Stimulated activated CD4-positive, alpha-beta T cell treated with anti-CD3 and anti-CD28 coated beads, Interleukin-4, amount 100 ng/mL, for 24 hours (primary cell): ENCODE data around the gene ARL5C.
"Not testable (repeated sequence)": the region's sequence is repeated elsewhere in the genome, so short reads cannot be mapped to it uniquely, and the experiment has no call there.

Experiments used
- DNase-seq: peaks from one replicate; pipeline ENCODE4 v3.0.0-alpha.2; 2020

ARL5C gene

GRCh38 chr17:39193346-39193745, 27.4 kb upstream of the ARL5C start:
- DNase-seq: no peak

GRCh38 chr17:39192901-39193300, 26.9 kb upstream of the ARL5C start:
- DNase-seq: no peak

DNA sequence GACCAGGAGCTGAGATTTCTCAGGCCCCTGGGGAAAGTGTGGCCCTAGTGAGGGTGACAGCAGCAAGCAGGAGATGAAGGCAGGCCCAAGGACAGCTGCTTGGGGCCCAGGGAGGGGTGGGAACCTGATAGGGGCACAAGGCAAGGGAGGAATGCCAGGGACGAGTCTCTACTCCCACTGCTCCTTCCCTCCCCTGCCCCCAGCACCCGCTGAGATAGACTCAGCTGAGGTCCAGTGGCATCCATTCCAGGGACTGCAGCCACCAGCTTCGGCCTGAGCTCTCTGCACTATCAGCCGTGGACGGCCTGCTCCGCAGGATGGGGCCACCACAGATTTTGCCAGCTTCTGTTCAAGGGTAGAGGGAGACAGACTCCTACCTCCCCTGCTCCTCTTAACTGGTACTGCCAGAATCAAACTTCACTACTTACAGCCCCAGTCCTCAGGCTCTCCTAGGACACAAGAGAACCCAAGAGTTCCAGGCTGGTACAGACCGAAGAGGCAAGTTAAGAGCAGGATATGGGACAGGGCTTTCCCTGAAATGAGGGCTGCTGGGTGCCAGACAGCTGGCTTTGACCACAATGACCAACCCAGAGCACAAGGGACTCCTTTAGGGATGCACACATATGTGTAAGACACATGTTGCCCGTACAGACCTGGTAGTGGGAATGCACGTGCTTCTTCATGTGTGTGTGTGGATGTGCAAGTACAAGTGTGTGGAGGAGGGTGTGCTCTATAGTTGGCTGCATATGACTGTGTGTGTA, 26.0 kb upstream of the ARL5C start:
- DNase-seq: no peak

DNA sequence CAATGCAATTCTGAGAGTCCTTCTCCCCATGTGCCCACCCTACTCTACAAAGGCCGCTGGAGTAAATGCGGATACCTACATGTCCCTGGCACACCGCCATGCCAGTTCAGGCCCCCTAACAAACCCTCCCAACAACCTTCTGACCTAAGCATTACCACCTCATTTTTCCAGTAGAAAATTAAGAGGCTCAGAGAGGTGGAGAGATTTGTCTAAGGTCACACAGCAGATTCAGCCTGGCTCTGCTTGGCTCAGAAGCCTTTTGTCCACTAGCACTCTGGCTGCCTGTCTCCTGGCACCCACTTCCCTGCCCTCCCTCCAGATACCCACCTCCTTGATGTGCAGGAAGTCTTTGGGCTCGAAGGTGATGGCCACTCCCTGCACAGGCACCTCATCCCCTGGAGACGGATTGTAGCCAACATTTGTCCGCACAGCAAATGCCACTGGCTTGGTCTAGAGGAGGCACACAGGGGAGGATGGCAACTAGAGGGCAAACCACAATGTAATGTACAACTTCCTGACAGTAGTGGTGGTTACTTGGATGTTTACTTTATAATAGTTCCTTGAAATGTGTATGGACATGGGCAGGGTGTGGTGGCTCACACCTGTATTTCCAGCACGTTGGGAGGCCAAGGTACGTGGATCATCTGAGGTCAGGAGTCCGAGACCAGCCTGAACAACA, 21.3 kb upstream of the ARL5C start:
- DNase-seq: no peak

- DNase-seq: no peak
These were observed 20.6 kb upstream of the ARL5C start for GRCh38 chr17:39186481-39187002.

GRCh38 chr17:39183720-39184119, 17.8 kb upstream of the ARL5C start:
- DNase-seq: no peak

DNA sequence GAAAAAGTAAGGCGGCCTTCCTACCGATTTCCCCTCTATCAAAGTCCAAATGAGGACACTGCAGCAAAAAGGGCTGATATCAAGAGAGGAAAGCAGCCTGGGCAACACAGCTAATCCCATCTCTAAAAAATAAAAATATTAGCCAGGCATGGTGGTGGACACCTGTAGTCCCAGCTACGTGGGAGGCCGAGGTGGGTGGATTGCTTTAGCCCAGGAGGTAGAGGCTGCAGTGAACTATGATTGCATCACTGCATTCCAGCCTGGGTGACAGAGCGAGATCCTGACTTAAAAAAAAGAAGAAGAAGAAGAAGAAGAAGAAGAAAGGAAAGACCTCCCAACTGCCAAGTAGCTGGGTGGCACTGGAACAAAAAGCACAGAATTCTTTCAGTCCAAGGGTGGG, 17.1 kb upstream of the ARL5C start:
- no peak for DNase-seq

DNA sequence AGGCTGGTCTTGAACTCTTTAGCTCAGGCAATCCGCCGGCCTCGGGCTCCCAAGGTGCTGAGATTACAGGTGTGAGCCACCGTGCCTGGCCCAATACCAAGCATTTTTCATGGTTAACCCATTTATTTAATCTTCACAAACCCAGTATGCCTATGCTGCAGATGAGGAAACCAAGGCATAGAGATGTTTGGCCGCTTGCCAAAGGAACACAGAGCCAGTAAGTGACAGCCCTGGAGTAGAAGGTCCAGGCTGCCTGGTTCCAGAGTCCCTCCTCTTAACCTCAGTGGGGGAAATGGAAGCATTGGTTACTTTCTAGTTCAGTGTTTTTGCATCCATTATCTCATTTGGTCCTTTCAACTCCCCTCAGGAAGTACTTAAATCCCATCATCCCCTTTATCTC, 15.3 kb upstream of the ARL5C start:
- no peak for DNase-seq

GRCh38 chr17:39178536-39178935, 12.6 kb upstream of the ARL5C start:
- DNase-seq: no peak

DNA sequence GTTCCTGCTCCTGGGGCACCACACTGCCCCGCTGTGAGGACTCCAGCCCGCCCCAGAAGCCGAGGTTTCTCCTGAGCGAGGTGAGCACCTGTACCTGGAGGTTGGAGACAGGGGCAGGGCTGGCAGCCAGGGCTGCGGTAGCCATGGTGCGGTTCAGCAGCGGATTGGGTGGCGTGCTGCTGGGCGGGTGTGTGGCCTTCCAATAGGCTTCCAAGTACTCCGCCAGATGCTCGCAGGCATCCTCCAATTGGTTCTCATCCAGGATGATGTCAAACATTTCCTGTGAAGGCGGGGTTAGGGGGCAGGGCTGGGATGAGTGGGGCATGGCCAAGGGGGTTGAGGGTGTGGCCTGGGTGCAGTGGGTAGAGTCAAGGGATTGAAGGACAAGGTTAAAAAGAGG, 11.3 kb upstream of the ARL5C start:
- no peak for DNase-seq

DNA sequence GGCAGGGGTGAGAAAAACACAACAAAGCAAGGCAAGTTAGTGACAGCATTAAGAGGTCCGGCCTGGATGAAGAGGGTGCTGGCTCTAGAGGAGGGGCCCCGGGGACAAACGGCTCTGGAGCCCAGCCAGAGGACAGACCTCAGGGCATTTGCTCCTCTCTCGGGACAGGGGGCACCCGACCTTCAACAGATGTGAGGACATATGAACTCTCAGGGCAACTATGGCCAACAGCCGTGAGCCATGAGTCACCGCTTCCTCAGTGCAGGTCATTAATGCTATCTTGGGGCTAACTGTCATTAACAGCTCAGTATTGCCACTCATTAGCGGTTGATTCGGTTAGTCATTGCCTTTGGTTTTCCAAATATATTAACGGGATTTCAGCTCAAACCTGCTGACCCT, 9.7 kb upstream of the ARL5C start:
- no peak for DNase-seq

DNA sequence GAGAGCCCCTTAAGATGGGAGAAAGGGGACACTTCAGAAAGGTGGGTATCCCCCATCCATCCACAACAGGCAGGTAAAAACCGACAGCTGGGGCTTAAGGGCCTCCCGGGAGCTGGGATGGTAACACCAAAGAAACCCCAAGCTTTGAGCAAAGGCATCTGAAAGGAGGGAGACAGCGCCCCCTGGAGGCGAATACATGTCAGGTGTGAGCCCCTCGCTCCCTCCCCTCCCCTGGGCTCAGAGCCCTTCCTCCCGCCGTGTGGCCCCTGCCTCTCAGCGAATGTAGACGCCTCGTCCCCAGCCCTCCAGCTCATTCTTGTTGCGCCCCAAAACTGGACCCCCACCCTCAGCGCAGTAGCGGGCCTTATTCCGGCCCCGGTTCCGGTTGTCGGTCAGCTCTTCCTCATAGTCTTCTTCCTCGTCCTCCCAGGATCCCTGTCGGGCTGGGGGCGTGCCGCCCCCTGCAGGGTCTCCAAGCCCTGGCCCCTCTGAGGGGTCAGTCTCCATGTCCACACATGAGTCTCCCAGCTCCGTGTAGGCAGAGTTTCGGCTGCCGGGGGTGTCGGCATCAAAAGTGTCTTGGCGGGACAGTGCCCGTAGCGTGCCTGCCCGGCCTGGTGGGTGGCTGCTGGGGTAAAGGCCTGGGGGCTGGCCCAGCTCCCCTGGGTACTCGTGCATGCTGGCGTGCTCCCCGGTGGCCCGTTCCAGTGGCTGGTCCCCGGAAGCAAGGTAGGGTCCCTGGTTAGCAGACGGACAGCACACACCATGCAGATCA, 9.1 kb upstream of the ARL5C start:
- peak; percentile 81 for DNase-seq

DNA sequence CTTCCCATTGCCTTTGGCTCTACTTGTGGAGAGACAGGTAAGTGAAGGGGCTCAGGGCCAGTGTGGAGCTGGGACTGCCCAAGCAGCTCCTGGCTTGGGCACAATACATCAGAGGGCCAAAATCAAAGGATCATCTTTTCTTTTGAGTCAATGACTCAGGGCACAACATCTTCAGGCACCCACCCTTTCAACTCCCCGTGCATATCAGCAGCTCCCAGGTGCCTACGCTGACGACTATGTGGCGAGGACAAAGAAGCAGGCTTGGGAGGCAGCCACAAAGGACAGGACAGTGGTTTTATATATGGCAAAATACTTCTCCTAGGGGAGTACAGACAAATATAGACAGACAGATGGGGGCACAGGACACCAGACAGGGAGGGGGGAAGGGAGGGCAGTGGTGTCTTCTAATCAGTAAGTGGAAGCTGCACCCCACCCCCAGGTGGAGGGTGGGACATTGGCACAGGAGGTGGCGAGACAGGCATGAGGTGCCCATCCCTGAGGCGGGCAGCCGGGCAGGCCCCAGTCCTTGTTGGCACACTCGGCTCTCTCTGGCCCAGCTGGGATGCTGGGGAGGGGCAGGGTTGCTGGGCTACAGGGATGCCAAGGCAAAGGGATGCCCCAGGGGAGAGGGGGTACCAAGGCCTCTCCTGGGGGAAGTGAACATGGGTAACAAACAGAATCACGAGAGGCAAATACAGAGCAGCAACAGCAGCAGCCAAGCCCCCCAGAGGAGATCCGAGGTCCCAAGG, 7.7 kb upstream of the ARL5C start:
- DNase-seq: no peak

DNA sequence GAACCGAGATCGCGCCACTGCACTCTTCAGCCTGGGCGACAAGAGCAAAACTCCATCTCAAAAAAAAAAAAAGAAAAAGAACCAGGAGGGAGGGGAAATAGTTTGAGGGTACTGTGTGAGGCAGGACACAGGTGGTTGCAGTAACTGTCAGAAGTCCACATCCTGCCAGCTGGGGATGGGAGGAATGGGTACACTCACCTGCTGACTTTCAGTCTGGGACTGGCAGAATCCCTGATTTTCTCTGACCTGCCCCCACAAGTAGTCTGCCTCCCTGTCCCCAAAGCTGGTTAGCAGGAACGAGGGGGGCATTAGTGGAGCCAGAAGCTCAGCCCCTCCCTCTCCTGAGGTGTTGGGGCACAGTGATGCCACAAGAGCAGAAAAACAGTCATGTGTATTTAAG, 7.1 kb upstream of the ARL5C start:
- no peak for DNase-seq

GRCh38 chr17:39171933-39172332, 6.0 kb upstream of the ARL5C start:
- no peak for DNase-seq

DNA sequence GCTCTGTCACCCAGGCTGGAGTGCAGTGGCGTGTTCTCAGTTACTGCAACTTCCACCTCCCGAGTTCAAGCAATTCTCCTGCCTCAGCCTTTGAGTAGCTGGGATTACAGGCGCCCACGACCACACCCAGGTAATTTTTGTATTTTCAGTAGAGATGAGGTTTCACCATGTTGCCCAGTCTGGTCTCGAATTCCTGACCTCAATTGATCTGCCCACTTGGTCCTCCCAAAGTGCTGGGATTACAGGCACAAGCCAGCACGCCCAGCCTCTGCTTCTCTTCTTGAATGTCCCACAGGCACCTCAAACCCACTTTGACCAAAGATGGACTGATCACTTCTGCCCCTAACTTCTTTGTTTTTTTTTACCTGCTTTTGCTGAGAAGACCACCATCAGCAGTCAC, 4.6 kb upstream of the ARL5C start:
- no peak for DNase-seq

GRCh38 chr17:39170109-39170508, 4.1 kb upstream of the ARL5C start:
- no peak for DNase-seq

DNA sequence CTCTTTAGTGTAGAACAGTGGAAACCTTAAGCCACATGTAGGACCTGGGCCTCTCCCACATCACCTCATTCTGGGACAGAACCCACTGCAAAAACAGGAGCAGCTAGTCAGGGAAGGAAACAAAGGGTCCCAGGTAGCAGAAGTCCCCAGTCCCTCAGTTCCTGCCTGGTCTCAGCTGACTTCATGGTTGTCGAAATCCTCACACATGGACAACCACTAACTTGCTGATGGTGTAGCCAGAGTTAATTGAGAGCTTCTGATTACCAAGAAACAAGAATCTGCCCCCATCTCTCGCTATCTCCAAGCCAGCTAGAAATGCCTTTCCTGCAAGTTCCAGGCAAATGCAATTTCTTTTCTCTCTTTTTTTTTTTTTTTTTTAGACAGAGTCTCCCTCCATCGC, 3.6 kb upstream of the ARL5C start:
- DNase-seq: no peak

GRCh38 chr17:39169101-39169500, 3.1 kb upstream of the ARL5C start:
- no peak for DNase-seq

- not testable (repeated sequence) for DNase-seq
These were observed 2.5 kb upstream of the ARL5C start for GRCh38 chr17:39168503-39168902.

DNA sequence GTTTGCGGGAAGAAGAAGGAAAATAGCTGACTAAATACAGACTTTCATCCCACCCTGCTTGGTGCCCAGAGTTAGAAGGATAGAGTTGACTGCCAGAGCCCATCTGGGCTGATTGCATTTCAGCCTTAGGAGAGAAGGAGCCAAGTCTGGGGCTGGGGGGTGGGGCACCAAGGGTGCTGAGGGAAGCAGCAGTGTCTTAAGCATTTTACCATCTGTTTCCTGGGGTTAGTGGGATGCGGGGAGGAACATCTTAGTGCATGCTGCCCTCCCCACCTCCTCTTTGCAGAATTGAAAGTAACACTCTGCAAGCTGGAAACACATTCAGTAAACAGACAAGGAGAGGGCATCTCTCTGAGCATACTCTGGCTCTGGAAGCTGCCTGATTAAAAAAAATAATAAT, 1.5 kb upstream of the ARL5C start:
- no peak for DNase-seq

GRCh38 chr17:39166437-39167335, 725 bp upstream of the ARL5C start:
- no peak for DNase-seq
